SU-DHL-6 (cell line): ENCODE results near the gene SPSB3.

ENCODE experiments used
- H2AFZ ChIP-seq: fragments of 200-600 bp; sonication (generic); 2 replicates; pipeline ENCODE4 v1.6.1; 2014; ENCODE audit warnings: low read depth, mild to moderate bottlenecking, moderate library complexity, mixed read lengths, antibody characterized with exemption, low read length; ENCODE audit not compliant: severe bottlenecking
- H3F3A ChIP-seq: fragments of 200-600 bp; shearing (Covaris generic); 2 replicates; pipeline ENCODE4 v1.6.0; 2016; ENCODE audit warnings: antibody characterized with exemption, mild to moderate bottlenecking; ENCODE audit not compliant: insufficient read depth
- H3K27ac ChIP-seq: fragments of 200-600 bp; sonication (generic); 2 replicates; pipeline ENCODE4 v1.5.1; 2016; ENCODE audit warnings: low read depth, mild to moderate bottlenecking, low read length, moderate library complexity, mixed read lengths
- H3K27me3 ChIP-seq: fragments of 200-600 bp; sonication (generic), shearing (Covaris generic); 2 replicates; pipeline ENCODE4 v1.6.0; 2014; ENCODE audit warnings: mild to moderate bottlenecking, low read length
- H3K36me3 ChIP-seq: fragments of 200-600 bp; sonication (generic); 2 replicates; pipeline ENCODE4 v1.6.1; 2014; ENCODE audit warnings: mild to moderate bottlenecking, low read length, mixed read lengths
- H3K4me2 ChIP-seq: fragments of 300-600, 200-600 bp; shearing (Covaris generic), sonication (generic); 2 replicates; pipeline ENCODE4 v1.6.0; 2014; ENCODE audit warnings: low read length, low read depth, mild to moderate bottlenecking; ENCODE audit not compliant: poor library complexity, severe bottlenecking
- H3K4me3 ChIP-seq: fragments of 200-600 bp; sonication (generic); 2 replicates; pipeline ENCODE4 v1.5.1; 2014; ENCODE audit warnings: antibody characterized with exemption, low read length, mild to moderate bottlenecking, mixed read lengths; ENCODE audit not compliant: insufficient read depth, poor library complexity, severe bottlenecking
- H3K79me2 ChIP-seq: fragments of 200-600 bp; sonication (generic); 2 replicates; pipeline ENCODE4 v1.6.1; 2014; ENCODE audit warnings: mild to moderate bottlenecking, low read length, moderate library complexity; ENCODE audit not compliant: insufficient read depth
- H3K9ac ChIP-seq: fragments of 200-600 bp; sonication (generic); 2 replicates; pipeline ENCODE4 v1.7.0; 2014; ENCODE audit warnings: mild to moderate bottlenecking, low read length
- H3K9me2 ChIP-seq: fragments of 200-600 bp; sonication (generic); replicated peaks from 2 replicates; pipeline ENCODE4 v1.6.1; 2014; ENCODE audit warnings: low read length; ENCODE audit not compliant: insufficient read depth
- H3K9me3 ChIP-seq: fragments of 200-600 bp; sonication (generic); 2 replicates; pipeline ENCODE4 v1.6.1; 2014; ENCODE audit warnings: low read length, mixed read lengths; ENCODE audit not compliant: insufficient read depth
- H4K20me1 ChIP-seq: fragments of 200-600 bp; sonication (generic); 2 replicates; pipeline ENCODE4 v1.6.1; 2014; ENCODE audit warnings: low read depth, mild to moderate bottlenecking, antibody characterized with exemption, low read length, moderate library complexity, mixed read lengths
- EZH2phosphoT487 ChIP-seq: fragments of 200-600 bp; sonication (generic), shearing (Covaris generic); conservative IDR thresholded peaks from 2 replicates; pipeline ENCODE4 v1.6.1; 2018; ENCODE audit warnings: mild to moderate bottlenecking, antibody characterized with exemption, low read length, moderate library complexity, mixed read lengths
- TF ChIP-seq, protein P1 (sequence below): fragments of 200-600 bp; sonication (generic); IDR thresholded peaks from one replicate; pipeline ENCODE4 v1.5.1; 2017; ENCODE audit warnings: antibody characterized with exemption, mild to moderate bottlenecking, low read length, moderate library complexity; ENCODE audit not compliant: insufficient read depth, poor library complexity, severe bottlenecking

The SPSB3 gene

DNA sequence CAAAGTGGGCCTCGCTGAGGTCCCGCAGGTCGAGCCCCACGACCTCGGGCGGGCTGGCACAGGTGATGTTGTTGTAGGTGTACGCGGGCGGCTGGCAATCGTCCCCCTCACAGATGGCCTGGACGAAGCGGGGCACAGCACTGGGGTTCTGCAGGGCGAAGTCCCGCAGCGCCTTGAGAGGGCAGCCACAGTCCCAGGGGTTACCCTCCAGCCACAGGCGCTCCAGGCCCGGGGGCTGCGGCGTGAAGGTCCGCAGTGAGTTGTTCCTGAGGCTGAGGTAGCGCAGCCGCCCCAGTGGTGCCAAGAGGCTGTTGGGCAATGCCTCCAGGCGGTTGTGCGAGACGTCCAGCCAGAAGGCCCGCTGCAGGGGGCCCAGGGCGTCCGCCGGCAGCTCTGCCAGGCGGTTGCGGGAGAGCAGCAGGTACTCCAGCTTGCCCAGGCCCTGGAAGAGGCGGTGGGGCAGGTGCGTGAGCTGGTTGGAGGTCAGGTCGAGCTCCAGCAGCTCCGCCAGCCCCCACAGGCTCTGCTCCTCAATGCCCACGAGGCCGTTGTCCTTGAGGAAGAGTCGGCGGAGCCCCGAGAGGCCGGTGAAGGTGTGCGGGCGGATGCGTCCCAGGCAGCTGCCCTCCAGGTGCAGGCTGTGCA, 8.4 kb upstream of the SPSB3 start:
- Histone ChIP-seq H3K4me3 (no peak overlapping the region), H2AFZ (no peak overlapping the region), H3K79me2 (peaks cover 7% of the 10 kb centered on the region), H3K27ac (no peak overlapping the region), H3K27me3 (no peaks in the 10 kb centered on the region), H3K9me3 (no peaks in the 10 kb centered on the region), H3K9ac (no peak overlapping the region), H3K9me2 (no peaks in the 10 kb centered on the region), H3F3A (no peaks in the 10 kb centered on the region), H3K36me3 (no peaks in the 10 kb centered on the region), H4K20me1 (no peaks in the 10 kb centered on the region), H3K4me2 (no peak overlapping the region)
- TF ChIP-seq, protein P1, sequence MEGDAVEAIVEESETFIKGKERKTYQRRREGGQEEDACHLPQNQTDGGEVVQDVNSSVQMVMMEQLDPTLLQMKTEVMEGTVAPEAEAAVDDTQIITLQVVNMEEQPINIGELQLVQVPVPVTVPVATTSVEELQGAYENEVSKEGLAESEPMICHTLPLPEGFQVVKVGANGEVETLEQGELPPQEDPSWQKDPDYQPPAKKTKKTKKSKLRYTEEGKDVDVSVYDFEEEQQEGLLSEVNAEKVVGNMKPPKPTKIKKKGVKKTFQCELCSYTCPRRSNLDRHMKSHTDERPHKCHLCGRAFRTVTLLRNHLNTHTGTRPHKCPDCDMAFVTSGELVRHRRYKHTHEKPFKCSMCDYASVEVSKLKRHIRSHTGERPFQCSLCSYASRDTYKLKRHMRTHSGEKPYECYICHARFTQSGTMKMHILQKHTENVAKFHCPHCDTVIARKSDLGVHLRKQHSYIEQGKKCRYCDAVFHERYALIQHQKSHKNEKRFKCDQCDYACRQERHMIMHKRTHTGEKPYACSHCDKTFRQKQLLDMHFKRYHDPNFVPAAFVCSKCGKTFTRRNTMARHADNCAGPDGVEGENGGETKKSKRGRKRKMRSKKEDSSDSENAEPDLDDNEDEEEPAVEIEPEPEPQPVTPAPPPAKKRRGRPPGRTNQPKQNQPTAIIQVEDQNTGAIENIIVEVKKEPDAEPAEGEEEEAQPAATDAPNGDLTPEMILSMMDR: no peak
- no peak for TF ChIP-seq EZH2phosphoT487

- no peak overlapping the region for H2AFZ ChIP-seq
- no peak overlapping the region for H3K9ac ChIP-seq
- H3K4me2 ChIP-seq: no peak overlapping the region
- H3K27me3 ChIP-seq: no peaks in the 10 kb centered on the region
- H3K9me3 ChIP-seq: no peaks in the 10 kb centered on the region
- H3K27ac ChIP-seq: no peak overlapping the region
- H3K9me2 ChIP-seq: no peaks in the 10 kb centered on the region
- no peaks in the 10 kb centered on the region for H3K36me3 ChIP-seq
- TF ChIP-seq EZH2phosphoT487: no peak
- TF ChIP-seq, protein P1: no peak
- peaks cover 12% of the 10 kb centered on the region for H3K79me2 ChIP-seq
- no peaks in the 10 kb centered on the region for H3F3A ChIP-seq
- no peak overlapping the region for H3K4me3 ChIP-seq
- H4K20me1 ChIP-seq: no peaks in the 10 kb centered on the region
These were observed 7.9 kb upstream of the SPSB3 start for GRCh38 chr16:1790261-1790610.

- Histone ChIP-seq H3K4me3 (no peak overlapping the region), H3K36me3 (no peaks in the 10 kb centered on the region), H3F3A (no peaks in the 10 kb centered on the region), H3K9me3 (no peaks in the 10 kb centered on the region), H3K9me2 (no peaks in the 10 kb centered on the region), H2AFZ (no peak overlapping the region), H3K9ac (no peak overlapping the region), H4K20me1 (no peaks in the 10 kb centered on the region), H3K4me2 (no peak overlapping the region), H3K79me2 (peaks cover 16% of the 10 kb centered on the region), H3K27ac (no peak overlapping the region), H3K27me3 (no peaks in the 10 kb centered on the region)
- TF ChIP-seq, protein P1: no peak
- TF ChIP-seq EZH2phosphoT487: no peak
These were observed 7.3 kb upstream of the SPSB3 start for GRCh38 chr16:1789643-1790045.
